ENCODE measurements around the gene SP5. TPM values are rescaled to one million over a fixed set of nuclear protein-coding genes. Genes with fewer than 3 reads are reported as not detected.

Gene SP5
- total and polyA plus RNA-seq, 10 of the 15 experiments (the other 5 are each of a cell fraction or from before 2014, with no cell fraction given) = not detected

DNA sequence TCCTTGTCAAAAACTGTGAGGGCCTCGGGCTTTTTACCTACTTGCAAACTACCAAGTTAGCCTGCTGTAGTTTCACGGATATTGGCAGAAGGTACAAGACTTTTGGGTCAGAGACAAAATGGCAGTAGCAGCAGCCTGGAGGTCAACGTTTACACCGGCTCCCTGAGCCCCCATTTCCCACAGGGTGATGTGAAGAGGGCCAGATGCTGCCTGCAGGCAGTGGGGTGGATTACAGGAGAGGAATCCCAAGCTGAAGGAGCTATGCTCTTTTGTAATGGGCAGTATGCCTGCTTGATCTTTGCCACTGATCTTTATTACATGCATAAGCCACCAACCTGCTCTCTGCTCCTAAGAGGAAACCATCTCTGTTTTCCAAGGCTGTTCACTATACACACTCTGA, 29.5 kb upstream of the SP5 start (continued):
- no peak for TF ChIP-seq YBX1 (IDR thresholded peaks at IDR 0.05)
- no peak for TF ChIP-seq TARDBP (IDR thresholded peaks at IDR 0.05; ENCODE audit: borderline replicate concordance)
- no peak for TF ChIP-seq EZH2 (IDR thresholded peaks at IDR 0.05; ENCODE audit: borderline replicate concordance, control insufficient read depth, low read depth, low read length)
- no peak for TF ChIP-seq HCFC1 (IDR thresholded peaks at IDR 0.05; ENCODE audit: low read length)
- TF ChIP-seq ZSCAN29 (IDR thresholded peaks at IDR 0.05) = no peak
- TF ChIP-seq, protein P1, sequence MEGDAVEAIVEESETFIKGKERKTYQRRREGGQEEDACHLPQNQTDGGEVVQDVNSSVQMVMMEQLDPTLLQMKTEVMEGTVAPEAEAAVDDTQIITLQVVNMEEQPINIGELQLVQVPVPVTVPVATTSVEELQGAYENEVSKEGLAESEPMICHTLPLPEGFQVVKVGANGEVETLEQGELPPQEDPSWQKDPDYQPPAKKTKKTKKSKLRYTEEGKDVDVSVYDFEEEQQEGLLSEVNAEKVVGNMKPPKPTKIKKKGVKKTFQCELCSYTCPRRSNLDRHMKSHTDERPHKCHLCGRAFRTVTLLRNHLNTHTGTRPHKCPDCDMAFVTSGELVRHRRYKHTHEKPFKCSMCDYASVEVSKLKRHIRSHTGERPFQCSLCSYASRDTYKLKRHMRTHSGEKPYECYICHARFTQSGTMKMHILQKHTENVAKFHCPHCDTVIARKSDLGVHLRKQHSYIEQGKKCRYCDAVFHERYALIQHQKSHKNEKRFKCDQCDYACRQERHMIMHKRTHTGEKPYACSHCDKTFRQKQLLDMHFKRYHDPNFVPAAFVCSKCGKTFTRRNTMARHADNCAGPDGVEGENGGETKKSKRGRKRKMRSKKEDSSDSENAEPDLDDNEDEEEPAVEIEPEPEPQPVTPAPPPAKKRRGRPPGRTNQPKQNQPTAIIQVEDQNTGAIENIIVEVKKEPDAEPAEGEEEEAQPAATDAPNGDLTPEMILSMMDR (IDR thresholded peaks at IDR 0.05 in 2 of 3, conservative IDR thresholded peaks at IDR 0.05 in 1 of 3; ENCODE audit: control insufficient read depth in 2 of 3, extremely low read depth in 1 of 3, insufficient read depth in 1 of 3, low read depth in 3 of 3, low read length in 3 of 3) = no peak
- no peak for TF ChIP-seq POLR2AphosphoS2 (IDR thresholded peaks at IDR 0.05; ENCODE audit: low read depth, low read length)

DNA sequence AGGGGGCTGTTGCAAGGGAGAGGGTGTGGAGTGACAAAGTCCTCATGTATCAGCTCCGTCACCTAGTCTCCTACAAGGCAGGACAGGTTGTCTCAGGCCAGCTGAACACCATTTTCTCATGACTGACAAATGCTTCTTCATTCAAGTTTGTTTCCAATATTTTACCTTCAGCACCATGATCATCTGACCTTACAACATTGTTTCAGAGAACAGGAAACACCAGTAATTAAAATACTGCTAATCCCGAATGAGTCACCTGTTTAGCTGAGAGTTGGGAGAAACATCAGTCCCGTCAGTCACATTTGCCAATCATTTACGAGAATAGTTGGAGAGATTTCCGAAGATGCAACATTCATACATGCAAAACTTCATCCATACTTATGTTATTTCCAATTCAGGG, 25.7 kb upstream of the SP5 start:
- ATAC-seq (no peak), DNase-seq (ENCODE audit: low read depth, low spot score) (no peak), FAIRE-seq (no peak)
- H3K27me3 ChIP-seq (replicated peaks in 1 of 2; ENCODE audit: control insufficient read depth in 2 of 2, insufficient read depth in 2 of 2, low read length in 1 of 2) = no peaks in the 10 kb centered on the region; a peak in 1 of 4 replicates
- H3K9ac ChIP-seq (ENCODE audit: control insufficient read depth, insufficient read depth, low read length) = no peak overlapping the region
- H3K4me2 ChIP-seq (ENCODE audit: control insufficient read depth, insufficient read depth) = no peak overlapping the region
- ChIA-PET CTCF (interaction anchor here (1.3 kb wide), 1 partner anchor 18 kb away, joined by 4 read pairs; no protein-coding TSS in a partner anchor), RAD21 (ENCODE audit: unreplicated experiment) (interaction anchor here (1.4 kb wide), 1 partner anchor 10 kb away, joined by 3 read pairs; no protein-coding TSS in a partner anchor), POLR2A (no interaction called here), SMC1A (ENCODE audit: uncharacterized antibody, unreplicated experiment) (no interaction called here)
- no peaks in the 10 kb centered on the region for H3K79me2 ChIP-seq (ENCODE audit: control insufficient read depth, insufficient read depth, low read length)
- H4K20me1 ChIP-seq (ENCODE audit: control insufficient read depth, insufficient read depth) = no peaks in the 10 kb centered on the region
- intact Hi-C loops (cut with micrococcal nuclease; ENCODE audit: unreplicated experiment) = no loop called here
- H3K36me3 ChIP-seq (ENCODE audit: control insufficient read depth in 2 of 2, insufficient read depth in 2 of 2, low read length in 1 of 2) = no peaks in the 10 kb centered on the region
- H3K27ac ChIP-seq (ENCODE audit: control insufficient read depth, insufficient read depth) = no peak overlapping the region
- no TSS peak for BruUV-seq (replicated peaks)
- no peaks in the 10 kb centered on the region for H3K4me1 ChIP-seq (ENCODE audit: control insufficient read depth, insufficient read depth, low read length)
- no peak overlapping the region for H3K4me3 ChIP-seq
- in situ Hi-C loops (cut with MboI) = no loop called here
- 34% methylated on average over 5 of the region's 5 CpGs for WGBS (ENCODE audit: insufficient coverage, insufficient replicate concordance, low lambda C conversion rate, missing lambda C conversion rate)
- H2AFZ ChIP-seq (ENCODE audit: control insufficient read depth, low read depth, low read length) = no peak overlapping the region
- H3K9me3 ChIP-seq (replicated peaks; ENCODE audit: control insufficient read depth, insufficient read depth, low read length) = no peaks in the 10 kb centered on the region
- no peak for TF ChIP-seq RFX5 (IDR thresholded peaks at IDR 0.05; ENCODE audit: low read depth, low read length)
- no peak for TF ChIP-seq POLR2AphosphoS2 (IDR thresholded peaks at IDR 0.05; ENCODE audit: low read depth, low read length)
- TF ChIP-seq ZBTB4 (CRISPR knock-in tag; IDR thresholded peaks at IDR 0.05) = no peak
- TF ChIP-seq POLR2AphosphoS5 (IDR thresholded peaks at IDR 0.05; ENCODE audit: low read length) = no peak
- TF ChIP-seq TCF12 (IDR thresholded peaks at IDR 0.05; ENCODE audit: low read depth, low read length) = no peak
- no peak for TF ChIP-seq ESRRA (IDR thresholded peaks at IDR 0.05; ENCODE audit: low read length)
- no peak for TF ChIP-seq DPF2 (IDR thresholded peaks at IDR 0.05)
- TF ChIP-seq, protein P2, sequence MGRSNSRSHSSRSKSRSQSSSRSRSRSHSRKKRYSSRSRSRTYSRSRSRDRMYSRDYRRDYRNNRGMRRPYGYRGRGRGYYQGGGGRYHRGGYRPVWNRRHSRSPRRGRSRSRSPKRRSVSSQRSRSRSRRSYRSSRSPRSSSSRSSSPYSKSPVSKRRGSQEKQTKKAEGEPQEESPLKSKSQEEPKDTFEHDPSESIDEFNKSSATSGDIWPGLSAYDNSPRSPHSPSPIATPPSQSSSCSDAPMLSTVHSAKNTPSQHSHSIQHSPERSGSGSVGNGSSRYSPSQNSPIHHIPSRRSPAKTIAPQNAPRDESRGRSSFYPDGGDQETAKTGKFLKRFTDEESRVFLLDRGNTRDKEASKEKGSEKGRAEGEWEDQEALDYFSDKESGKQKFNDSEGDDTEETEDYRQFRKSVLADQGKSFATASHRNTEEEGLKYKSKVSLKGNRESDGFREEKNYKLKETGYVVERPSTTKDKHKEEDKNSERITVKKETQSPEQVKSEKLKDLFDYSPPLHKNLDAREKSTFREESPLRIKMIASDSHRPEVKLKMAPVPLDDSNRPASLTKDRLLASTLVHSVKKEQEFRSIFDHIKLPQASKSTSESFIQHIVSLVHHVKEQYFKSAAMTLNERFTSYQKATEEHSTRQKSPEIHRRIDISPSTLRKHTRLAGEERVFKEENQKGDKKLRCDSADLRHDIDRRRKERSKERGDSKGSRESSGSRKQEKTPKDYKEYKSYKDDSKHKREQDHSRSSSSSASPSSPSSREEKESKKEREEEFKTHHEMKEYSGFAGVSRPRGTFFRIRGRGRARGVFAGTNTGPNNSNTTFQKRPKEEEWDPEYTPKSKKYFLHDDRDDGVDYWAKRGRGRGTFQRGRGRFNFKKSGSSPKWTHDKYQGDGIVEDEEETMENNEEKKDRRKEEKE (IDR thresholded peaks at IDR 0.05) = no peak
- TF ChIP-seq, protein P3, sequence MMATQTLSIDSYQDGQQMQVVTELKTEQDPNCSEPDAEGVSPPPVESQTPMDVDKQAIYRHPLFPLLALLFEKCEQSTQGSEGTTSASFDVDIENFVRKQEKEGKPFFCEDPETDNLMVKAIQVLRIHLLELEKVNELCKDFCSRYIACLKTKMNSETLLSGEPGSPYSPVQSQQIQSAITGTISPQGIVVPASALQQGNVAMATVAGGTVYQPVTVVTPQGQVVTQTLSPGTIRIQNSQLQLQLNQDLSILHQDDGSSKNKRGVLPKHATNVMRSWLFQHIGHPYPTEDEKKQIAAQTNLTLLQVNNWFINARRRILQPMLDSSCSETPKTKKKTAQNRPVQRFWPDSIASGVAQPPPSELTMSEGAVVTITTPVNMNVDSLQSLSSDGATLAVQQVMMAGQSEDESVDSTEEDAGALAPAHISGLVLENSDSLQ (IDR thresholded peaks at IDR 0.05) = no peak

Data from GM12878 (cell line).